GM13976 (cell line): ENCODE data around the gene TBC1D2.
"Not testable (repeated sequence)": the region's sequence is repeated elsewhere in the genome, so short reads cannot be mapped to it uniquely, and the experiment has no call there.

ENCODE experiments used
- DNase-seq: peaks from one replicate; pipeline ENCODE4 v3.0.0; 2012; ENCODE audit warnings: low spot score
- in situ Hi-C: fragments of 300-500 bp; cut with MboI; formaldehyde crosslinking; loops from one replicate; pipeline ENCODE4 v1.12.0; 2022; ENCODE audit warnings: low sequenced_read_pairs, mixed read lengths, inconsistent platforms; ENCODE audit not compliant: unreplicated experiment
- TF ChIP-seq, protein P1 (sequence below): IDR thresholded peaks from 2 replicates; pipeline ENCODE4 v1.5.1; 2012; ENCODE audit warnings: borderline replicate concordance, mild to moderate bottlenecking; ENCODE audit not compliant: insufficient read depth; ENCODE audit errors: extremely low read depth, missing control alignments, control extremely low read depth

Gene TBC1D2

DNA sequence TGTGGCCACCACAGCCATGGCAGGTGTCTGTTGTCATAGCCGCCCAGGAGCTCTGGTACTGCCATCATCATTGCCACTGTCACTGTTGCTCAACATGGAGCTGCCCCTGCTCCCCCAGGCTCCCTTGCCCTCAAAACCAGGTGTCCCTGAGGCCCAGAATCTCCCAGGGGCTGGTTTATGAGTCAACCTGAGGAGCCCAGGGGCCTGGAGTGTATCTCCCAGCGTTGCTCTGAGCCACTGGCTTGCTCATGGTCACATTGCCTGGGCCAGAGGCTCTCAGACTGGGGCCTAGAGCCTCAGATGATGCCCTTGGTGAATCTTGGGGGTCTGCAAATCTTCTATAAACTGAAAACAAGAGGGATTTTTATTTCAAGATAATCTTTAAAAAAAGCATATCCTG lies 24.7 kb upstream of the TBC1D2 start:
- in situ Hi-C loops: no loop called here
- TF ChIP-seq, protein P1, sequence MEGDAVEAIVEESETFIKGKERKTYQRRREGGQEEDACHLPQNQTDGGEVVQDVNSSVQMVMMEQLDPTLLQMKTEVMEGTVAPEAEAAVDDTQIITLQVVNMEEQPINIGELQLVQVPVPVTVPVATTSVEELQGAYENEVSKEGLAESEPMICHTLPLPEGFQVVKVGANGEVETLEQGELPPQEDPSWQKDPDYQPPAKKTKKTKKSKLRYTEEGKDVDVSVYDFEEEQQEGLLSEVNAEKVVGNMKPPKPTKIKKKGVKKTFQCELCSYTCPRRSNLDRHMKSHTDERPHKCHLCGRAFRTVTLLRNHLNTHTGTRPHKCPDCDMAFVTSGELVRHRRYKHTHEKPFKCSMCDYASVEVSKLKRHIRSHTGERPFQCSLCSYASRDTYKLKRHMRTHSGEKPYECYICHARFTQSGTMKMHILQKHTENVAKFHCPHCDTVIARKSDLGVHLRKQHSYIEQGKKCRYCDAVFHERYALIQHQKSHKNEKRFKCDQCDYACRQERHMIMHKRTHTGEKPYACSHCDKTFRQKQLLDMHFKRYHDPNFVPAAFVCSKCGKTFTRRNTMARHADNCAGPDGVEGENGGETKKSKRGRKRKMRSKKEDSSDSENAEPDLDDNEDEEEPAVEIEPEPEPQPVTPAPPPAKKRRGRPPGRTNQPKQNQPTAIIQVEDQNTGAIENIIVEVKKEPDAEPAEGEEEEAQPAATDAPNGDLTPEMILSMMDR: no peak
- DNase-seq: no peak

DNA sequence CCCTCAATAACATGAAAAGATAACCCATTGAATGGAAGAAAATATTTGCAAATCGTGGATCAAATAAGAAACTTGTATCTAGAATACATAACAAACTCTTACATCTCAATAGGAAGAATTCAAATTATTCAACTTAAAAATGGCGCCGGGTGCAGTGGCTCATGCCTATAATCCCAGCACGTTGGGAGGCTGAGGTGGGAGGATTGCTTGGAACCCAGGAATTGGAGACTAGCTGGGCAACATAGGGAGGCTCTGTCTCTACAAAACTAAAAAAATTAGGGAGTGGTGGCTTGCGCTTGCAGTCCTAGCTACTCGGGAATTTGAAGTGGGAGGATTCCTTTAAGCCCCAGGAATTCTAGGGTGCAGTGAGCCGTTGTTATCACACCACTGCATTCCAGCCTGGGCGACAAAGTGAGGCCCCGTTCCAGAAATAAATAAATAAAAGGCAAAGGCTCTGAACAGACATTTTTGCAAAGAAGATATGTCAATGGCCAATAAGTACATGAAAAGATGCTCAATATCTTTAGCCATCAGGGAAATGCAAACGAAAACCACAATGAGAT lies 21.5 kb upstream of the TBC1D2 start:
- TF ChIP-seq, protein P1: no peak
- in situ Hi-C loops: no loop called here
- DNase-seq: no peak

DNA sequence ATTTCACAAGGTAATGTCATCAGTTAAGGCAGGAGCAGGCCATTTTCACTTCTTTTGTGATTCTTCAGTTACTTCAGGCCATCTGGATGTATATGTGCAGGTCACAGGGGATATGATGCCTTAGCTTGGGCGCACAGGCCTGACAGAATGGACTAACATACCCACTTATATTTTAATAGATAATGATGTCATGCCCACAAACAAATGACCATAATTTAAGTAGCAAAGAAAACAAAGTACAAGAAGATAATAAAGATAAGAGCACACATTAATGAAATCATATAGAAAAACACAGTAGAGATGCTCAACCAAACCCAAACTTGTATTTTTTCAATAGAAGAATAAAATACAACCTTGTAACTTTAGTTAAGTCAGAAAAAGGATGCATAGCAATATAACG lies 19.7 kb upstream of the TBC1D2 start:
- TF ChIP-seq, protein P1: no peak
- in situ Hi-C loops: no loop called here
- DNase-seq: no peak

- in situ Hi-C loops: no loop called here
- TF ChIP-seq, protein P1: no peak
- DNase-seq: no peak
These were observed 16.6 kb upstream of the TBC1D2 start for GRCh38 chr9:98272083-98272482.

GRCh38 chr9:98271479-98271878 lies 16.0 kb upstream of the TBC1D2 start:
- DNase-seq: no peak
- TF ChIP-seq, protein P1: no peak
- in situ Hi-C loops: no loop called here

DNA sequence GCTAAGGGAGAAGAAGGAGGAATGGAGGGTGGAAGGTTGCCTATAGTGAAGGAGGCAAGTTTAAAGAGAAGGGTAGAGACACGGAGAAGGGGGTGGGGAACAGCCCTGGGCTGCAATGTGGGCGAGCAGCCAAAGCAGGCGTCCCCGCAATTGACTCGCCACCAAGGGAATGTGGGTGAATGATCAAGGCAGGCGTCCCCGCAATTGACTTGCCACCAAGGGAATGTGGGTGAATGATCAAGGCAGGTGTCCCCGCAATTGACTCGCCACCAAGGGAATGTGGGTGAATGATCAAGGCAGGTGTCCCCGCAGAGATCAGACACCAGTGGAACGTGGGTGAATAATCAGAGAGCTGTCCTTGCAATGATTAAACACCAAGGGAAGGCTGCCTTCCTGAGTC lies 14.8 kb upstream of the TBC1D2 start:
- DNase-seq, in situ Hi-C loops: not testable (repeated sequence)

DNA sequence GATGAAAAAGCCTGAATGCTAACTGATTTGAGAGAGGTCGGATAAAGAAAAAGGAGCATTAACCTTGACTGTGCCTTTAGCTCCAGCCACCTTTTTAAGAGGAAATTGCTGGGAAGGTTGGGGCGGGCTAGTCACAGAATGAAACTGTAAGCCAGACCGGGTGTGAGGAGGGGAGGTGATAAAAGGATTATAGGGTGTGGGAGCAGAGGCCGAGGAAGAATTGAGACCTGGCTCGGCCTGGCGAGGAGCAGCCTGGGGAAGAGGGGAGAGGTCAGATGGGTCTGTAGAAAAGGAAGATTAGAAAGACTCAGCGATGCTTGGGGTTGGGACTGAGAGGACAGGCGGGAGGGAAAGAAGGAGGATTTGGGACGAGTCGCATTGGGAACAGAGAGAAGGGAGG lies 14.2 kb upstream of the TBC1D2 start:
- DNase-seq, in situ Hi-C loops: not testable (repeated sequence)

DNA sequence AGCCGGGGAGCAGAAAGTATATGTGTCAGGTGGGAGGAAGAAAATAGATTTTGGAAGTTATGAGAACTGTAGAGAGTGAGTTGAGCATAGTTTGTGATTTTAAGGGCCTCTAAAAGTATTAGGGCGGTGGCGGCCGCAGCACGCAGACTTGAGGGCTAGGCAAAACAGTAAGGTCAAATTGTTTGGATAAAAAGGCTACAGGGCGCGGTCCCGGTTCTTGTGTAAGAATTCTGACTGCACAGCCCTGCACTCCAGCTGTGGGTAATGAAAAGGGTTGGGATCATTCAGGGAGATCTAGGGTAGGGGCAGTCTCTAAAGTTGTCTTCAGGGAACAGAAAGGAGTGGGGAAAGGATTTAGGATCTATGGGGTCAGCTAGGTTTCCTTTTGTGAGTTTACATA lies 12.1 kb upstream of the TBC1D2 start:
- in situ Hi-C loops, DNase-seq: not testable (repeated sequence)

GRCh38 chr9:98264516-98264915 lies 9.1 kb upstream of the TBC1D2 start:
- in situ Hi-C loops: no loop called here

More at GRCh38 chr9:98264516-98264915, 9.1 kb upstream of the TBC1D2 start:
- no peak for DNase-seq
- TF ChIP-seq, protein P1: no peak
